K562 (cell line): ENCODE measurements around the gene CACNA1I. TPM values are rescaled to one million over a fixed set of nuclear protein-coding genes. Genes with fewer than 3 reads are reported as not detected.
A peak's percentile ranks its signal among the peaks of the same experiment; 100 is the strongest.

Source experiments
- ATAC-seq: fragments of 200-7000 bp; cut with Tn5 transposase; 3 replicates; pipeline ENCODE4 v1.9.1; 2020; ENCODE audit warnings: moderate library complexity
- BruUV-seq: library from RNA; stranded (reverse); fragments of 400-500 nt; replicated peaks from 2 replicates; lab custom pipeline; 2021; lab: Mats Ljungman, UMichigan
- CTCF ChIA-PET: fragments of 300-600 bp; formaldehyde crosslinking; extraction: SDS; loops from one replicate; lab custom pipeline; 2021; ENCODE audit warnings: low intra/inter-chr PET ratio; lab: Yijun Ruan, JAX
- POLR2A ChIA-PET: fragments of 300-600, 350-650 bp; sonication (Branson Sonifier 250); formaldehyde crosslinking; extraction: SDS; loops from one replicate; lab custom pipeline; 2021; ENCODE audit warnings: antibody characterized with exemption, inconsistent platforms; lab: Yijun Ruan, JAX
- DNase-seq, 4 experiments: peaks; one replicate each; pipeline versions ENCODE4 v3.0.0 to v3.0.0-alpha.2; 2011 to 2018; ENCODE audit warnings: low spot score in 3 of 4, mixed read lengths in 3 of 4; ENCODE audit errors: extremely low read depth in 1 of 4
- FAIRE-seq: peaks from 2 replicates; lab custom pipeline; 2011; peaks lifted over from hg19 to GRCh38; lab: Jason Lieb, UNC
- H2AFZ ChIP-seq: 2 replicates; pipeline ENCODE4 v1.6.0; 2011; ENCODE audit warnings: low read depth, low read length, control low read depth, inconsistent platforms
- H3K27ac ChIP-seq: fragments of 200-600 bp; 3 replicates; pipeline ENCODE4 v1.8.0; 2011; ENCODE audit warnings: low read depth, mild to moderate bottlenecking, control low read depth, inconsistent platforms, low read length, moderate library complexity, mixed read lengths; ENCODE audit errors: extremely low read depth
- H3K27me3 ChIP-seq, 2 experiments: fragments of 300-600 bp in 1 of 2; 2 replicates in 1 of 2; 3 replicates in 1 of 2; pipeline versions ENCODE4 v1.6.0 to v1.8.0; 2011; ENCODE audit warnings: inconsistent platforms in 2 of 2, low read length in 2 of 2, mild to moderate bottlenecking in 1 of 2, mixed read lengths in 1 of 2, moderate library complexity in 1 of 2; ENCODE audit not compliant: control insufficient read depth in 2 of 2, insufficient read depth in 2 of 2
- H3K36me3 ChIP-seq: fragments of 300-600 bp; 3 replicates; pipeline ENCODE4 v1.8.0; 2011; ENCODE audit warnings: mild to moderate bottlenecking, low read length, inconsistent platforms; ENCODE audit not compliant: control insufficient read depth, insufficient read depth
- H3K4me1 ChIP-seq, 2 experiments: fragments of 200-600 bp in 1 of 2; replicated peaks in 1 of 2; 2 replicates in 1 of 2; 3 replicates in 1 of 2; pipeline versions ENCODE4 v1.5.1 to v1.8.0; 2011; ENCODE audit warnings: inconsistent platforms in 2 of 2, low read length in 2 of 2, mild to moderate bottlenecking in 1 of 2, mixed read lengths in 1 of 2, moderate library complexity in 1 of 2; ENCODE audit not compliant: control insufficient read depth in 2 of 2, insufficient read depth in 2 of 2
- H3K4me2 ChIP-seq: 2 replicates; pipeline ENCODE4 v1.6.1; 2011; ENCODE audit warnings: low read length, control low read depth, inconsistent platforms, mixed read lengths; ENCODE audit not compliant: insufficient read depth
- H3K4me3 ChIP-seq: fragments of 200-600 bp; sonication (generic), shearing (Covaris generic); 2 replicates; pipeline ENCODE4 v1.5.1; 2016; ENCODE audit warnings: control low read depth, inconsistent platforms
- H3K79me2 ChIP-seq: fragments of 200-600 bp; 3 replicates; pipeline ENCODE4 v1.8.0; 2011; ENCODE audit warnings: low read length, inconsistent platforms; ENCODE audit not compliant: control insufficient read depth, insufficient read depth
- H3K9ac ChIP-seq, 2 experiments: 2 replicates each; pipeline versions ENCODE4 v1.6.0 to v1.6.1; 2011; ENCODE audit warnings: low read depth in 2 of 2, low read length in 2 of 2, control low read depth in 1 of 2, inconsistent platforms in 1 of 2, mild to moderate bottlenecking in 1 of 2, mixed read lengths in 1 of 2; ENCODE audit not compliant: insufficient read depth in 1 of 2
- H3K9me1 ChIP-seq: one replicate; pipeline ENCODE4 v1.6.0; 2011; ENCODE audit warnings: inconsistent platforms, mild to moderate bottlenecking, low read length, moderate library complexity; ENCODE audit not compliant: control insufficient read depth, insufficient read depth
- H3K9me3 ChIP-seq: replicated peaks from 2 replicates; pipeline ENCODE4 v1.5.1; 2011; ENCODE audit warnings: low read depth, low read length, inconsistent platforms; ENCODE audit not compliant: control insufficient read depth, insufficient read depth
- H4K20me1 ChIP-seq: replicated peaks from 2 replicates; pipeline ENCODE4 v1.6.1; 2011; ENCODE audit warnings: low read length, inconsistent platforms, mixed read lengths; ENCODE audit not compliant: control insufficient read depth, insufficient read depth
- BCL6 ChIP-seq: fragments of 250-450 bp; sonication (Bioruptor Pico); IDR thresholded peaks from 2 replicates; pipeline ENCODE4 v1.4.0; 2020
- BCOR ChIP-seq: fragments of 450-650 bp; IDR thresholded peaks from 2 replicates; pipeline ENCODE4 v1.6.1; 2016
- HMGXB4 ChIP-seq: sonication (generic); formaldehyde crosslinking; IDR thresholded peaks from 2 replicates; pipeline ENCODE4 v1.8.1; 2023; ENCODE audit warnings: mild to moderate bottlenecking, missing genetic modification reagents
- KDM1A ChIP-seq, 2 experiments: fragments of 450-650 bp; IDR thresholded peaks; 2 replicates each; pipeline ENCODE4 v1.6.1; 2016; ENCODE audit warnings: mild to moderate bottlenecking in 2 of 2
- NR4A1 ChIP-seq, 2 experiments: fragments of 250-450 bp in 1 of 2; fragments of 450-650 bp in 1 of 2; sonication (Bioruptor Pico) in 1 of 2; IDR thresholded peaks; 2 replicates each; pipeline versions ENCODE4 v1.4.0 to v1.6.1; 2016 to 2020; ENCODE audit warnings: mild to moderate bottlenecking in 2 of 2, missing compliant biosample characterization in 1 of 2, missing genetic modification characterization in 1 of 2, moderate library complexity in 1 of 2
- RBBP5 ChIP-seq: fragments of 200-600 bp; sonication (generic); IDR thresholded peaks from 2 replicates; pipeline ENCODE4 v1.6.1; 2012; ENCODE audit warnings: borderline replicate concordance, mild to moderate bottlenecking, low read length, control low read depth, inconsistent platforms; ENCODE audit not compliant: insufficient read depth, poor library complexity, severe bottlenecking
- RBM25 ChIP-seq: fragments of 200-400 bp; formaldehyde crosslinking; IDR thresholded peaks from 2 replicates; pipeline ENCODE4 v1.6.1; 2018; ENCODE audit warnings: low read length, low read depth, moderate library complexity; ENCODE audit not compliant: severe bottlenecking
- RCOR1 ChIP-seq, 2 experiments: IDR thresholded peaks; 2 replicates each; pipeline ENCODE4 v1.6.1; 2012; ENCODE audit warnings: low read depth in 2 of 2, low read length in 2 of 2, borderline replicate concordance in 1 of 2, improper control_type of control experiment in 1 of 2
- STAG1 ChIP-seq: sonication (generic); formaldehyde crosslinking; IDR thresholded peaks from 2 replicates; pipeline ENCODE4 v1.5.0; 2020; ENCODE audit warnings: missing genetic modification reagents, borderline replicate concordance
- ZC3H11A ChIP-seq: IDR thresholded peaks from 2 replicates; pipeline ENCODE4 v1.6.1; 2012; ENCODE audit warnings: low read depth, low read length, improper control_type of control experiment
- WGBS: fragments of 100-300 bp; shearing (Covaris generic); methylation state at CpG from one replicate; pipeline ENCODE4 v1.1.6; 2016; ENCODE audit warnings: low coverage, mixed read lengths; ENCODE audit not compliant: insufficient coverage; ENCODE audit errors: missing lambda C conversion rate; 5-methylcytosine and 5-hydroxymethylcytosine counted together
- in situ Hi-C: fragments of 300-500 bp; cut with MboI; formaldehyde crosslinking; loops from 4 replicates; pipeline ENCODE4 v1.15.0; 2018; ENCODE audit warnings: inconsistent platforms, mixed read lengths
- intact Hi-C: fragments of 100-400 bp; cut with micrococcal nuclease; formaldehyde crosslinking; loops from 2 replicates; pipeline ENCODE4 v1.14.2; 2022
- polyA plus RNA-seq, 8 experiments: library from polyadenylated mRNA; depleted of rRNA in 4 of 8; stranded (reverse) in 5 of 8; unstranded in 3 of 8; fragments of >200 nt; fragmentation: Nextera tagmentation in 2 of 8; fragmentation: Illumina TruSeq in 1 of 8; extraction: Ambion mirVana in 2 of 8; extraction: Trizol in 1 of 8; gene quantifications; 2 replicates each; pipeline versions ENCODE4 v1.2.1 to v1.2.3, GENCODE V29; 2011 to 2014; ENCODE audit warnings: inconsistent platforms in 1 of 8, missing spikeins in 1 of 8
- total RNA-seq, 7 experiments: library from RNA; depleted of rRNA in 6 of 7; stranded (reverse); fragments of >200 nt in 6 of 7; fragmentation: Illumina TruSeq in 2 of 7; extraction: Trizol in 2 of 7; gene quantifications; 2 replicates each; pipeline versions ENCODE4 v1.2.1 to v1.2.3, GENCODE V29; 2011 to 2021; ENCODE audit warnings: low replicate concordance in 1 of 7

CACNA1I gene
- total and polyA plus RNA-seq, 9 of the 15 experiments (the other 6 are each of a cell fraction or from before 2014, with no cell fraction given) = 0.01 to 0.79 (median 0.32) TPM; not detected in 1

GRCh38 chr22:39661501-39661841, 90.9 kb downstream of the CACNA1I start:
- H2AFZ ChIP-seq = no peak overlapping the region
- no peak overlapping the region for H3K27ac ChIP-seq
- DNase-seq = no peak
- H3K9me3 ChIP-seq = no peaks in the 10 kb centered on the region
- no peak for FAIRE-seq
- no peak overlapping the region for H3K9ac ChIP-seq
- CTCF ChIA-PET = no interaction called here
- 60% methylated on average over 1 of the region's 1 CpG for WGBS
- H3K9me1 ChIP-seq = no peaks in the 10 kb centered on the region
- in situ Hi-C loops = no loop called here
- no peak overlapping the region for H3K4me2 ChIP-seq
- no peak for TF ChIP-seq NR4A1 (CRISPR knock-in tag; IDR thresholded peaks at IDR 0.05)
- TF ChIP-seq NR4A1 (tag; IDR thresholded peaks at IDR 0.05) = no peak
- no peak for TF ChIP-seq HMGXB4 (CRISPR knock-in tag)
- TF ChIP-seq BCOR = peak; percentile 73
- 0 out of 4 replicates have a peak, but pooled peaks of 1 of the 2 experiments have one; percentile 19 for TF ChIP-seq RCOR1 (IDR thresholded peaks at IDR 0.05; ENCODE audit: borderline replicate concordance in 1 of 2, low read depth in 2 of 2, low read length in 2 of 2)
- no peak for TF ChIP-seq BCL6
- peak; percentile 61 for TF ChIP-seq RBM25
- no peak for TF ChIP-seq RBBP5
- TF ChIP-seq STAG1 (CRISPR knock-in tag) = no peak
- no peak for TF ChIP-seq ZC3H11A
- peak in 1 of 2 experiments; percentile 56; a peak in 1 of 4 replicates for TF ChIP-seq KDM1A (IDR thresholded peaks at IDR 0.05)
- H4K20me1 ChIP-seq = no peaks in the 10 kb centered on the region
- POLR2A ChIA-PET = interaction anchor here (0.6 kb wide), 1 partner anchor 88 kb away, joined by 3 read pairs; no protein-coding TSS in a partner anchor
- H3K27me3 ChIP-seq = no peaks in the 10 kb centered on the region
- intact Hi-C loops = no loop called here
- H3K4me3 ChIP-seq = no peak overlapping the region
- H3K4me1 ChIP-seq = peaks cover 10 to 53% of the 10 kb centered on the region in 2 experiments; a peak in 3 of 5 replicates
- H3K36me3 ChIP-seq = no peaks in the 10 kb centered on the region
- no peaks in the 10 kb centered on the region for H3K79me2 ChIP-seq
- ATAC-seq = no peak
- BruUV-seq = no TSS peak
